Measurements from ENCODE around the gene RASA4.
"Not testable (repeated sequence)": the region's sequence is repeated elsewhere in the genome, so short reads cannot be mapped to it uniquely, and the experiment has no call there.

Gene RASA4

DNA sequence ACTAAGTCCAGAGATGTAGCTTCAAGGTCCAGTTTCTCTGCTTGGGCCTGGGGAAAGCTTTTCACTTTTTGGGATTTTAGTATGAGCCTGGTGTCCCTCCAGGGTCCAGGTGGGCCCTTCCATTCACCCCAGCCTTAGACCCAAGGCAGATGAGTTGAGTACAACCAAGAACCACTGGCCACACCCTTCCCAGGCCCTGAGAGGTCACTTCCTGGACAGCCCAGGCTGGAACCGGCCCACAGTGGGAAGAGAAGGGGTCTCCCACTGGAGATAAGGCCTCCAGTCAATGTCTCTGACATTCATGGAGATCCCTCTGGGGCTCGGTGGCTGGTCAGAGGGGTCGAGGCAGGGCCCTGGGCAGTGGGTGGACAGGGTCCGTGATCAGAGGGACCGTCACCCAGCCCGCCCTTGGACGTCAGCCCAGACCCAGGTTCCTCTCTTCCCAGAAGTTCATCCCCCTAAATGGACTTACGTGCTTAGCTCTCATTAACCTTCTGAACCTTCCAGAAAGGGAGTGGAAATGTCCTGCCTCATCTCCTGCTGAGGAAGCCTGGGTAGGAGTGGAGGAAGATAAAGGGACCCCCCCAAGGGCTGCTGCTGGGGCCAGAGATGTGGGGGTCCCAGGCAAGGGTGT lies 10.8 kb upstream of the RASA4 start:
- not testable (repeated sequence) for H3K27ac ChIP-seq (ENCODE audit: low read depth, low read length); H3K9me3 ChIP-seq (ENCODE audit: control insufficient read depth in 1 of 2, low read length in 2 of 2); H3K36me3 ChIP-seq (ENCODE audit: control insufficient read depth in 1 of 2, insufficient read depth in 2 of 2, low read length in 2 of 2); H3K4me1 ChIP-seq (ENCODE audit: control insufficient read depth in 1 of 2, insufficient read depth in 2 of 2, low read length in 2 of 2); H3K4me3 ChIP-seq (ENCODE audit: low read depth in 1 of 2, low read length in 2 of 2); H3K9ac ChIP-seq (ENCODE audit: low read depth in 1 of 2, low read length in 2 of 2); H3K27me3 ChIP-seq (ENCODE audit: control insufficient read depth in 1 of 2, insufficient read depth in 2 of 2, low read length in 2 of 2)

DNA sequence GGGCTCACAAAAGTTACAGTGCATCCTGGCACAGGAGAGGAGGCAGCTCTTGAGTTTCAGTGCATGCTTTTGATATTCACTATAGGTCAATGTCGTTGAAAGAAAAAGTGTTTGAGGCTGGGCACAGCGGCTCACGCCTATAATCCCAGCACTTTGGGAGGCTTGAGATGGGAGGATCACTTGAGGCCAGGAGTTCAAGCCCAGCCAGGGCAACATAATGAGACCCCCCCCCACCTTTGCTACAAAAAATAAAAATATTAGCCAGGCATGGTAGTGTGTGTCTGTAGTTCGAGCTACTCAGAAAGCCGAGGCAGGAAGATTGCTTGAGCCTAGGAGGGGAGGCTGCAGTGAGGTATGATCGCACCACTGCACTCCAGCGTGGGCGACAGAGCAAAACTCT lies 1.6 kb upstream of the RASA4 start:
- not testable (repeated sequence) for H3K9me3 ChIP-seq (ENCODE audit: control insufficient read depth in 1 of 2, low read length in 2 of 2); H3K27me3 ChIP-seq (ENCODE audit: control insufficient read depth in 1 of 2, insufficient read depth in 2 of 2, low read length in 2 of 2); H3K4me3 ChIP-seq (ENCODE audit: low read depth in 1 of 2, low read length in 2 of 2); H3K36me3 ChIP-seq (ENCODE audit: control insufficient read depth in 1 of 2, insufficient read depth in 2 of 2, low read length in 2 of 2); H3K9ac ChIP-seq (ENCODE audit: low read depth in 1 of 2, low read length in 2 of 2); H3K4me1 ChIP-seq (ENCODE audit: control insufficient read depth in 1 of 2, insufficient read depth in 2 of 2, low read length in 2 of 2); H3K27ac ChIP-seq (ENCODE audit: low read depth, low read length)

DNA sequence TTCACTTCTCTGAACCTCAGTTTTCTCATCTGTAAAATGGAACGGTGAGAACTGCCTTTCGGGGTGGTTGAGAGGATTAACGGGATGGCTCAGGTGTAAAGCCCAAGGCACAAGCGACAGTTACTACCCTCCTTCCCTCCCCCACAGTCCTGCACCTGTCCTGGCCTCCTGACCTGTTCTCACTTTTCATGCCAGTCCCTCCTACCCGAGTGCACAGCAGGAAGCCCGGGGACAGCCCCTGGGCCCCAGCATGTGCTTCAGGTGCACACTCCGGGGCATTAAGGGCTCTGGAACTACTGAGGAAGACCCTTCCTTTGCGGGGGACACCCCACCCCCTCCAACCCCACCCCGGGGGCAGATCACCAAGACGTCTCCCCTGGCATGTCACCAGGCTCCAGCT lies 626 bp downstream of the RASA4 start:
- not testable (repeated sequence) for H3K27ac ChIP-seq (ENCODE audit: low read depth, low read length); H3K9me3 ChIP-seq (ENCODE audit: control insufficient read depth in 1 of 2, low read length in 2 of 2); H3K36me3 ChIP-seq (ENCODE audit: control insufficient read depth in 1 of 2, insufficient read depth in 2 of 2, low read length in 2 of 2); H3K27me3 ChIP-seq (ENCODE audit: control insufficient read depth in 1 of 2, insufficient read depth in 2 of 2, low read length in 2 of 2); H3K9ac ChIP-seq (ENCODE audit: low read depth in 1 of 2, low read length in 2 of 2); H3K4me1 ChIP-seq (ENCODE audit: control insufficient read depth in 1 of 2, insufficient read depth in 2 of 2, low read length in 2 of 2); H3K4me3 ChIP-seq (ENCODE audit: low read depth in 1 of 2, low read length in 2 of 2)

GRCh38 chr7:102614873-102615272 lies 1.7 kb downstream of the RASA4 start:
- H3K4me1 ChIP-seq (ENCODE audit: control insufficient read depth in 1 of 2, insufficient read depth in 2 of 2, low read length in 2 of 2); H3K9ac ChIP-seq (ENCODE audit: low read depth in 1 of 2, low read length in 2 of 2); H3K27ac ChIP-seq (ENCODE audit: low read depth, low read length); H3K27me3 ChIP-seq (ENCODE audit: control insufficient read depth in 1 of 2, insufficient read depth in 2 of 2, low read length in 2 of 2); H3K9me3 ChIP-seq (ENCODE audit: control insufficient read depth in 1 of 2, low read length in 2 of 2); H3K4me3 ChIP-seq (ENCODE audit: low read depth in 1 of 2, low read length in 2 of 2); H3K36me3 ChIP-seq (ENCODE audit: control insufficient read depth in 1 of 2, insufficient read depth in 2 of 2, low read length in 2 of 2): not testable (repeated sequence)

DNA sequence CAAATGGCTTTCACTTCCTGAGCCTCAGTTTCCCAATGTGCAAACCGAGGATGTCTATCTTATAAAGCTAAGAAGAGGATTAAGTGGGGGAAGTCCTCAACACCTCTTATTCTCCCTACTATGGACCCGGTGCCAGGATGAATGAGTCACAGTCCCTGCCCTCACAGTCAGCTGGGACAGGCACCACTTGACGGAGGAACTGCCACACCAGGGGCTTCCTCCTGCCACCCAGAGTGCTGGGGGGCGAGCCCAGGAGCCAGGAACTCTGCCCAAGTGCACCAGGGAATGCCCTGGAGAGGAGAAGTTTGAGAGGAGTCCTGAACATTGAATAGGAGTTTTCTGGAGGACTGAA lies 2.2 kb downstream of the RASA4 start:
- not testable (repeated sequence) for H3K36me3 ChIP-seq (ENCODE audit: control insufficient read depth in 1 of 2, insufficient read depth in 2 of 2, low read length in 2 of 2); H3K27ac ChIP-seq (ENCODE audit: low read depth, low read length); H3K4me1 ChIP-seq (ENCODE audit: control insufficient read depth in 1 of 2, insufficient read depth in 2 of 2, low read length in 2 of 2); H3K27me3 ChIP-seq (ENCODE audit: control insufficient read depth in 1 of 2, insufficient read depth in 2 of 2, low read length in 2 of 2); H3K9me3 ChIP-seq (ENCODE audit: control insufficient read depth in 1 of 2, low read length in 2 of 2); H3K4me3 ChIP-seq (ENCODE audit: low read depth in 1 of 2, low read length in 2 of 2); H3K9ac ChIP-seq (ENCODE audit: low read depth in 1 of 2, low read length in 2 of 2)

DNA sequence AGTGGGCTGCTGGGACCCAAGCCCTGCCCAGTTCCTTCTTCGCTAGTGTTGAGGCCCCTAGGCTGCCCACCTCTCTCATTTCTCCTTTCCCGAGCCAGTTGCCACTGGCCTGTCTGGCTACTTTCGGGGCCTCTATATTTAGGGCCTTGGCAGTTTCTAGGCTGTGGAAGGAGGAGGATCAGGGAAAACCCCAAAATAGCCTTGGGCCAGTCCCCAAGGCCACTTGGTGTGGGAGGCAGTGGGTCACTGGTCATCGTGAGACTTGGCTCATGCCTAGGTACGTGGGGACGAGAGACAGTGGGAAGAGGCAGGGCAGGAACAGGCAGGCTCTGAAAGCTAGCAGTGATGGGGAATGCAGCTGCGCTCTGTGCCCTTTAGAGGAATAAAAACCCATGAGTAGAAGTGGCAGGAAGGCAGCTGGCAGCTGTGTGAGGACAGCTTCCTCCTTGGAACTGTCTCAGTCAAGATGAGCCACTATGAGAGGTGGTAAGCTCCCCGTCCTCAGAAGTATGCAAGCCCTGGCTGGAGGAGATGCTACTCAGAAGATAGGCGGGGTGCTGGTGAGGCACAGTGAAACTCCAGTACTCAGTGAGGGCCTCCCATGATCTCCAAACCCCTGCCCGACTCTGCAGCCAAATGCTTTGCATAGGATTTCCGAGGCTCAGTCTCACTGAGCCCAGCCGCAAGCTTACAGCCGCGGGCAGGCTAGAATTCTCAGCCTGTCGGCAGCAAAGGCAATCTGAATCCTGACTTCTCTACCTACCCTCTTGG lies 2.8 kb downstream of the RASA4 start:
- not testable (repeated sequence) for H3K27me3 ChIP-seq (ENCODE audit: control insufficient read depth in 1 of 2, insufficient read depth in 2 of 2, low read length in 2 of 2); H3K4me1 ChIP-seq (ENCODE audit: control insufficient read depth in 1 of 2, insufficient read depth in 2 of 2, low read length in 2 of 2); H3K4me3 ChIP-seq (ENCODE audit: low read depth in 1 of 2, low read length in 2 of 2); H3K9me3 ChIP-seq (ENCODE audit: control insufficient read depth in 1 of 2, low read length in 2 of 2); H3K9ac ChIP-seq (ENCODE audit: low read depth in 1 of 2, low read length in 2 of 2); H3K36me3 ChIP-seq (ENCODE audit: control insufficient read depth in 1 of 2, insufficient read depth in 2 of 2, low read length in 2 of 2); H3K27ac ChIP-seq (ENCODE audit: low read depth, low read length)

DNA sequence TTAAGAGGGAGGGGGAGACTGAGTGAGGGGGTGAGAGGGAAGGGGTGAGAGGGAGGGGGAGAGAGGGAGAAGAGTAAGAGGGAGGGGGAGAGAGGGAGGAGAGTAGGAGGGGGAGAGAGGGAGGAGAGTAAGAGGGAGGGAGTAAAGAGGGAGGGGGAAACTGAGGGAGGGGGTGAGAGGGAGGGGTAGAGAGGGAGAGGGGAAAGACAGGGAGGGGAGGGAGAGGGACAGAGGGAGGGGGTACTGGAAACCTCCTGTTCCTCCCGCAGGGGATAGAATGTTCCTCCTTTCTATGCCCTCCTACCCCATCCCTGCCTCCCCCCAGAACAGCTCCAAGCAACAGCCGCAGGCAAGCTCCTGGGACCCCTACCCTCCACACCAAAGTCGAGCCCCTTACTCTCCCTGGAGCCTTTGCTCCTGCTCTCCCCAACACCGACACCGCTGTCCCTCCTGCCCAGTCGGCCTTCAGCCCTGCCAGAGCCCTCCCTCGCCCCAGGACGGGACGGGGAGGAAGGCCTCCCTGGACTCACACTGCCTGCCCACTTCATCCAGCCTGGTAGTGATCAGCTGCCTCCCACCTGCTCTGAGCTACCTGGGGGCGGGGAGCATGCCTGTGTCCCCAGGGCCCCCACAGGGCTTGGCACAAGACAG lies 4.8 kb downstream of the RASA4 start:
- H3K36me3 ChIP-seq (ENCODE audit: control insufficient read depth in 1 of 2, insufficient read depth in 2 of 2, low read length in 2 of 2); H3K4me3 ChIP-seq (ENCODE audit: low read depth in 1 of 2, low read length in 2 of 2); H3K9ac ChIP-seq (ENCODE audit: low read depth in 1 of 2, low read length in 2 of 2); H3K27ac ChIP-seq (ENCODE audit: low read depth, low read length); H3K4me1 ChIP-seq (ENCODE audit: control insufficient read depth in 1 of 2, insufficient read depth in 2 of 2, low read length in 2 of 2); H3K9me3 ChIP-seq (ENCODE audit: control insufficient read depth in 1 of 2, low read length in 2 of 2); H3K27me3 ChIP-seq (ENCODE audit: control insufficient read depth in 1 of 2, insufficient read depth in 2 of 2, low read length in 2 of 2): not testable (repeated sequence)

- H3K9ac ChIP-seq (ENCODE audit: low read depth in 1 of 2, low read length in 2 of 2); H3K27me3 ChIP-seq (ENCODE audit: control insufficient read depth in 1 of 2, insufficient read depth in 2 of 2, low read length in 2 of 2); H3K9me3 ChIP-seq (ENCODE audit: control insufficient read depth in 1 of 2, low read length in 2 of 2); H3K36me3 ChIP-seq (ENCODE audit: control insufficient read depth in 1 of 2, insufficient read depth in 2 of 2, low read length in 2 of 2); H3K27ac ChIP-seq (ENCODE audit: low read depth, low read length); H3K4me1 ChIP-seq (ENCODE audit: control insufficient read depth in 1 of 2, insufficient read depth in 2 of 2, low read length in 2 of 2); H3K4me3 ChIP-seq (ENCODE audit: low read depth in 1 of 2, low read length in 2 of 2): not testable (repeated sequence)
Measured at GRCh38 chr7:102611013-102611674, 5.4 kb downstream of the RASA4 start.

DNA sequence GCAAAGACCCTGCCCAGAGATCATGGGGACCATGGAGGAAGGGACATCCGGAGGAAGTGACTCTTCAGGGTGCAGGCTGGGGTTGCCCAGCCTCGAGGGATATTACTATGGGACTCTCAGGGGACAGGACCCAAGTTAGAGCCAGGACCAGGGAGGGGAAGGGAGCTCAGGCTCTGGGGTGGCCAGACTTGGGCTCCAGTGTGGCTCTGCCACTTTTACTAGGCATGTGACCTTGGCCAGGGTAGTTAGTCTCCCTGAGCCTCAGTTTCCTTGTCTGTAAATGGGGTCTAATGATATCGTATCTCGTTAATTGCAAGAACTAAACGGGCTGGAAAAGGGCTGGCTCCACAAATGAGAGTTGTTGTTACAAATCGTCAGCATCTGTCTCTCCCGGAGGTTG lies 6.1 kb downstream of the RASA4 start:
- not testable (repeated sequence) for H3K4me1 ChIP-seq (ENCODE audit: control insufficient read depth in 1 of 2, insufficient read depth in 2 of 2, low read length in 2 of 2); H3K4me3 ChIP-seq (ENCODE audit: low read depth in 1 of 2, low read length in 2 of 2); H3K27ac ChIP-seq (ENCODE audit: low read depth, low read length); H3K9ac ChIP-seq (ENCODE audit: low read depth in 1 of 2, low read length in 2 of 2); H3K9me3 ChIP-seq (ENCODE audit: control insufficient read depth in 1 of 2, low read length in 2 of 2); H3K27me3 ChIP-seq (ENCODE audit: control insufficient read depth in 1 of 2, insufficient read depth in 2 of 2, low read length in 2 of 2); H3K36me3 ChIP-seq (ENCODE audit: control insufficient read depth in 1 of 2, insufficient read depth in 2 of 2, low read length in 2 of 2)

GRCh38 chr7:102609734-102610133 lies 6.8 kb downstream of the RASA4 start:
- H3K4me3 ChIP-seq (ENCODE audit: low read depth in 1 of 2, low read length in 2 of 2); H3K9me3 ChIP-seq (ENCODE audit: control insufficient read depth in 1 of 2, low read length in 2 of 2); H3K27me3 ChIP-seq (ENCODE audit: control insufficient read depth in 1 of 2, insufficient read depth in 2 of 2, low read length in 2 of 2); H3K9ac ChIP-seq (ENCODE audit: low read depth in 1 of 2, low read length in 2 of 2); H3K36me3 ChIP-seq (ENCODE audit: control insufficient read depth in 1 of 2, insufficient read depth in 2 of 2, low read length in 2 of 2); H3K27ac ChIP-seq (ENCODE audit: low read depth, low read length); H3K4me1 ChIP-seq (ENCODE audit: control insufficient read depth in 1 of 2, insufficient read depth in 2 of 2, low read length in 2 of 2): not testable (repeated sequence)

Data from duodenal mucosa (tissue), 2 donors.